ENCODE data around the gene MRPL52.
A peak's percentile ranks its signal among the peaks of the same experiment; 100 is the strongest.
"Not testable (repeated sequence)": the region's sequence is repeated elsewhere in the genome, so short reads cannot be mapped to it uniquely, and the experiment has no call there.

Gene MRPL52

GRCh38 chr14:22829661-22830442 is at the start of gene MRPL52:
Gene MRPL52 (plus strand): TSS chr14:22829887. CDS start chr14:22829913, 26 bp downstream.
- DNase-seq = peak; percentile 77

- DNase-seq = no peak
Measured at GRCh38 chr14:22780105-22780679, 49.5 kb upstream of the MRPL52 start.

- no peak for DNase-seq
Measured at GRCh38 chr14:22780941-22781300, 48.8 kb upstream of the MRPL52 start.

- no peak for DNase-seq
Measured at GRCh38 chr14:22781301-22781991, 48.2 kb upstream of the MRPL52 start.

- DNase-seq = no peak
Measured at GRCh38 chr14:22786685-22787084, 43.0 kb upstream of the MRPL52 start.

GRCh38 chr14:22791301-22791700 is 38.4 kb upstream of the MRPL52 start:
- DNase-seq = no peak

- no peak for DNase-seq
Measured at GRCh38 chr14:22792158-22792557, 37.5 kb upstream of the MRPL52 start.

- DNase-seq = not testable (repeated sequence)
Measured at GRCh38 chr14:22793550-22793949, 36.1 kb upstream of the MRPL52 start.

- DNase-seq = no peak
Measured at GRCh38 chr14:22793976-22794375, 35.7 kb upstream of the MRPL52 start.

GRCh38 chr14:22794551-22794951 is 35.1 kb upstream of the MRPL52 start:
- DNase-seq = no peak

- DNase-seq = no peak
Measured at GRCh38 chr14:22796087-22796707, 33.5 kb upstream of the MRPL52 start.

GRCh38 chr14:22797017-22797917 is 32.4 kb upstream of the MRPL52 start:
- no peak for DNase-seq

- DNase-seq = no peak
Measured at GRCh38 chr14:22798528-22798927, 31.2 kb upstream of the MRPL52 start.

GRCh38 chr14:22800346-22800745 is 29.3 kb upstream of the MRPL52 start:
- no peak for DNase-seq

- no peak for DNase-seq
Measured at GRCh38 chr14:22801716-22802115, 28.0 kb upstream of the MRPL52 start.

- DNase-seq = no peak
Measured at GRCh38 chr14:22802860-22803686, 26.6 kb upstream of the MRPL52 start.

- no peak for DNase-seq
Measured at GRCh38 chr14:22803687-22803974, 26.1 kb upstream of the MRPL52 start.

GRCh38 chr14:22805235-22805634 is 24.5 kb upstream of the MRPL52 start:
- not testable (repeated sequence) for DNase-seq

- no peak for DNase-seq
Measured at GRCh38 chr14:22807432-22808087, 22.1 kb upstream of the MRPL52 start.

GRCh38 chr14:22808388-22809209 is 21.1 kb upstream of the MRPL52 start:
- DNase-seq = no peak
